ENCODE results near the gene AGBL4.
"Not testable (repeated sequence)": the region's sequence is repeated elsewhere in the genome, so short reads cannot be mapped to it uniquely, and the experiment has no call there.

The AGBL4 gene

DNA sequence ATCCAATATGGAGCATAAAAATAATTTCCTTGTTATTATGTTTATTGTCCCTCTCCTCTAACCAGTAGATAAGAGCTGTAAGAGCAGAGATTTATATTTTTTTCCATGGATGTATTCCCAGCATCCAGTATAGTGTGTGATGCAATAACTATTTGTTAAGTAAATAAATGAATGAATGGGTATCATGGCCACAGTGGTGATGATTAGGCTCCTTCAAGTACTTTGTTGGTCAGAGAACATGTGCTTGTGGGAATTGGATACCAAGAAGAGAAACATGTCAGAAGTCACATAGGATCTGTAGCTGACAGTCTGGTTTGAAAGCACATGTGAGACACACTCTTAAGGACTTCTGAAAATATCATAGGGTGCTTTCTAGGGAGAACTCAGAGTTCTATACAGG lies 588.5 kb downstream of the AGBL4 start:
- no peak for DNase-seq (ENCODE audit: low read depth in 3 of 3)

DNA sequence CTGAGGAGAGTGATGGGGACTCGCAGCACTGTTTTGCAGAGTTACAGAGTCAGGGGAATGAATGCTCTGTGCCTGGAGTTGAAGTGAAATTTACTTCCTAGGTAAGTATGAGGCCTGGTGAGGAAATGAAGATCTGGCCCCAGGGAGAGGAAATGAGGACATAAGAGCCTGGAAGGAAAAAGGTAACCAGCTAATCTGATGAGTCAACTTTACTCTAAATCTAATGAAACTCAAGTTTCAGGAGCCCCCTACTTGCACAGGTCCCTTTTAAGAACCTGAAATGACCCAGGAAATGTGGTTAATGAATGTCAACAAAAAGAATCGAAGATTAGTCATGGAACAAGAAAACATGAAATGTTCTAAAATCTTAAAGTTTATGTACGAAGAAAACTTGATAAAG lies 599.0 kb downstream of the AGBL4 start:
- DNase-seq (ENCODE audit: low read depth in 3 of 3): no peak

DNA sequence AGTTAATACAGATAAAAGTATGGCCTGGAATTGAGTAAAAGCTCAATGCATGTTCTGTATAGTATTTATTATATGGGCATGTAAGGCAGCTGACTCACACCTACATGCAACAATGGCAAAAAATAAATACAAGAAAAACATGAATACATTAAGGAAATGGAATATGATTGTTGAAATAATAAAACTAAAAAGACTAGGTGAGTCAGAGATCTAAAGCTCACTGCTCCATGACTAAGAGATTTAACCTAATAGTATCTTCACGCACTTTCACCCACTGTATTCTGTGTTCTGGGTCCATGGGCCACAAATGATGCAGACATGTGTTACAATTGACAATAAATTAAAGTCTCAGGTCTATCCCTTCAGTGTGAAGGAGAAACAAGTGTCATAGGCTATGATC lies 607.0 kb downstream of the AGBL4 start:
- DNase-seq (ENCODE audit: low read depth in 3 of 3): no peak

DNA sequence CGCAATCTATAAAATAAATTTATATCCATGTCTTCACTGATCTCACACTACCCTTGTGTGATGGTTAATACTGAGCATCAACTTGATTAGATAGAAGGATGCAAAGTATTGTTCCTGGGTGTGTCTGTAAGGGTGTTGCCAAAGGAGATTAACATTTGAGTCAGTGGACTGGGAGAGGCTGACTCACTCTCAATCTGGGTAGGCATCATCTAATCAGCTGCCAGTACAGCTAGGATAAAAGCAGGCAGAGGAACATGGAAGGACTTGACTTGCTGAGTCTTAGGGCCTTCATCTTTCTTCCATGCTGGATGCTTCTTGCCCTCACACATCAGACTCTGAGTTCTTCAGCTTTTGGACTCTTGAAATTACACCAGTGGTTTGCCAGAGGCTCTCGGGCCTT lies 615.4 kb downstream of the AGBL4 start:
- no peak for DNase-seq (ENCODE audit: low read depth in 3 of 3)

DNA sequence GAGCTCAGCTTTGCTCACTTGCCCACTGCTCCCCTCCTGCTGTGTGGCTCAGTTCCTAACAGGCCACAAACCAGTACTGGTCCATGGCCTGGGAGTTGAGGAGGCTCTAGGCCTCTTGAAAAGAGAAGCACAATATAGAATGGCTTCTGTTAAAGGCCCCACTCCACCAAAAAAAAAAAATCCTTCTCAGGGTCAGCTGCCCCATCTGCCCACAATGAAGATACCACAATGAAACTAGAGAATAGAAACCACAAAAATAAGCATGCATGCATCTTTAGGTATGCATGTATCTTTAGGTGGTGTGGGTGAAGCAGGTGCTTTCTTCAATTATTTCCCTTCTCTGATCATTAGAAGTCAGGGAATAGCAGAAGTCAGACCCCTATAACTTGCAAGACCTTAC lies 626.7 kb downstream of the AGBL4 start:
- DNase-seq (ENCODE audit: low read depth in 3 of 3): no peak

DNA sequence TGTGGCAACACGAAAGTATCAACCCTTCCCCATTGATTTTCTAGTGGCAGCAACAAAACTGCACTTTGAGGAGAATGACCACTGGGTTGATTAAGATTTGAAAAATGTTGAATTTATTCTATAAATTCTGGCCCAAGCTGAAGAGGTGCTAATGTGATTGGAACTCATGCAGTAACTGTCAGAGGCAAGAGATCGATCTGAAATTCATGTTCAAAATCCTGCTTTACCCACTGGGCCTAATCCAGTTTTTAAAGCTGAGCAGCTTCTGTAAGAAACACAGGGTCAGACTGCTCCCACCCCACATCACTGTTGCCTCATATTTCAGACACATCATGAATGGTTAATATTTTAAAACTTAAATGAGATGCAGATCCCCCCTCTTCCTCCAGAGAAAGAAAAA lies 629.6 kb downstream of the AGBL4 start:
- DNase-seq (ENCODE audit: low read depth in 3 of 3): no peak

DNA sequence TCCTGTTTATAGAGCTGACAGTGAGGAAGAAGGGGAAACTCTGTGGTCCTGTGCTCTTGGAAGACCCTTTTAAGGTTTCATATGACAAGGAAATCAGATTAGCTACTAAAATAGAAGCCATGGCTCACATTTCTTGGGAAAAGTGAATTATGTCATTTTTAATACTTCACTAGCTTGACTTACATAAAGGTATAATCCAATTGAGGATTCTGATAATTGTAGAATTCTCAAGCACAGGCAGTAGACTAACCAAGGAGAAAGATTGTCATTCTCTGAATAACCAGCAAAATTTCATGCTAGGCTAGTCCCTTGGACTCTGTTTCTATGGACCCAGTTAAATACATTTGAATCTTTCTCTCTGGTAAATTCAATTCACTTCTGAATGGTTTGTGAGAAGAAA lies 634.1 kb downstream of the AGBL4 start:
- DNase-seq (ENCODE audit: low read depth in 3 of 3): no peak

DNA sequence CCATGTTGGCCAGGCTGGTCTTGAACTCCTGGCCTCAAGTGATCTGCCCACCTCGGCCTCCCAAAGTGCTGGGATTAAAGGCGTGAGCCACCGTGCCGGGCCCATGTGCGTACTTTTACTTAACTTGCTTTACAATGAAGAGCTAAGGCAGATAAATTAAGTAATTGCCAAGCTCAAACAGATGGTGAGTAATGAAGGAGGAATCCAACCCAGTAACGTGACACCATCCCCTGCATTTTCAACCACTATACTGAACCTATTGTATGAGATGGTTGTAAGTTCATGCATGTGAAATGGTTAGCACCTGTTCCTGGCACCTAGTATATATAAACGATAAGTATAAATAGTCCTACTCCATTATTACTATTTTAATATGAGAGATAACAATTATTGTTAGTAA lies 659.1 kb downstream of the AGBL4 start:
- no peak for DNase-seq (ENCODE audit: low read depth in 3 of 3)

DNA sequence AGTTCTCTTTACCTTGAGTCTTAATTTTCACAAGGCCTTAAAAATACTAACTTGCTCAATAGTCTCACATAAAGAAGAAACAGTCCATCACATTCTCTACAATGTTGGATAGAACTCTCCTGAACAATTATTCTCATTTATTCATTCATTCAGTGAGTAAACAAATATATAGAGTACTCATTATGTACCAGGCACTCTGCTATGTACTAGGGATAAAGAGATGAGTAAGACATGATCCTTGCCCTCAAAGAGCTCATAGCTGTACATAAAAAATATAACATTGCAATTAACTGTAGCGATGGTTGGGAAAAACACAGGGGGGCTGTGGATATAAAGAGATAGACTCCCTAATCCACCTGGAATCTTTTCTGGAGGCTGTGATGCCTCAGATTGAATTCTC lies 660.1 kb downstream of the AGBL4 start:
- no peak for DNase-seq (ENCODE audit: low read depth in 3 of 3)

DNA sequence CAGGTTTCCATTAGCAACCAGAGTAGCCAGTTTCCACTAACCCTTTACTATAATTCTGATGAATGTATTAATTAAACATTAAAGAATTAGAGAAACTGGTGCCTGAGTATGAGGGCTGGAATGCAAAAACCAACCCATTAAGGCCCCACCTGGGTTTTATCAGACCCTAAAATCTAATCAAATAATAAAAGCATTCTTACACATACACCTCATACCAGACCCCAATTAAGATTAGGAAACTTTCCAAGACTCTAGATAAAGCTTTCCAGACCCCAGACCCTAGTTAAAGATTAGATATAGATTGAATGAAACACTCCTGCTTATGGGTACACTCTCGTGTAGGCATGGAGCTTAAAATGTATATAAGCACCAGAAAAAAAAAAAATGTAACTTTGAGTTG lies 665.7 kb downstream of the AGBL4 start:
- DNase-seq (ENCODE audit: low read depth in 3 of 3): no peak

DNA sequence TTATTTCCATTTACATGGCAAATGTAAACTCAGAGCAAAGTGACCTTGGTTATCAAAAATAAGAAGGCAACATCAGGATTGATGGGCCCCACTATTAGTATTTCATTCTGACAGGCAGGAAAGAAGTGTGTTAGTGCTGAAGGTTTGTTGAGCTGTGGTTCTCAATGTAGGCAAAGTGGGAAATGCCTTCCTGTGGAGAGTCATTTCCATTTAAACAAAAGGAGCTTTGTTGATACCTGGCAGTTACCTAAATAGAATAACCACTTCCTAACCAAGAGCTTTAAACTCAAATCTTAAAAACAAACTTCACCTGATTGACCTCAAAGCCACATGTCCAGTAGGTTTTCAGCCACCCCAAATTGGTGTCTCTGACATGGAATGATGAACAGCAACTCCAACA lies 667.2 kb downstream of the AGBL4 start:
- DNase-seq (ENCODE audit: low read depth in 3 of 3): no peak

DNA sequence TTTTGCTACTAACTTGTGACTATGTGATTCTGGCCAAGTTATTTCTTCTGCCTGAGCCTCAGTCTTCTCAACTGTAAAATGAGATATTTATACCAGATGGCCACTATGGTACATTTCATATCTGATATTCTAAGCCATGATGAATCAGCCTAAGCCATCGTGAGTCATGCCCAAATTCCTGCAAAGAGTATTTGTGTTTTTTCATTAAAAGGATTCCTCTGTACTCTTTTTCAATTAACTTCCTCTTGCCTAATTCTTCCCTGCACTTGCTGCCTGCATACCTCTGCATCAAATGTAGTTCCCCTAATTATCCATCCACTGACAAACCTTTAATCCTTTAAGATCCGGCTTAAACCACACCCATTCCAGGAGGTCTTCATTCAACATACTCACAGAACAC lies 672.0 kb downstream of the AGBL4 start:
- DNase-seq (ENCODE audit: low read depth in 3 of 3): no peak

DNA sequence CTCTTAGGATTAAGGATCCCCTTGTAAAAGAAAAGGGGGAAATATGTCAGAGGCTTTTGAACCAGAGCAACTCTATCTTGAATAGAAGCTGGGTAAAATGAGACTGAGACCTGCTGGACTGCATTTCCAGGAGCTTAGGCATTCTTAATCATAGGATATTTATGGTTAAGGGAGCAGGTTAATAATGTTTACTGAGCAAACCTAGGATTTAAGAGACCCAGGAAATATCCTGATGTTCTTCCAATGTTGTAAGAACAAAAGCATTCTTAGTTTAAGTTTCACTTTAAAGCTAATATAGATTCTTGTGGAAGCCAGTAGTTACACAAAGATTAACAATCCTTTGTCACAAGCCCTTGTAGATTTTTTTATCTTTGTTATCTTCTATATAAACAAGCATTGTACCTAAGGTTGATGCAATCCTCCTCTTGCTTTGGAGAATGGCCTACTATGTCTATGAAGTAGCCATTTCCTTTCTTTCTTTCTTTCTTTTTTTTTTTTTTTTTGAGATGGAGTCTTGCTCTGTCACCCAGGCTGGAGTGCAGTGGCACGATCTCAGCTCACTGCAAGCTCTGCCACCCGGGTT lies 676.9 kb downstream of the AGBL4 start:
- no peak for DNase-seq (ENCODE audit: low read depth in 3 of 3)

DNA sequence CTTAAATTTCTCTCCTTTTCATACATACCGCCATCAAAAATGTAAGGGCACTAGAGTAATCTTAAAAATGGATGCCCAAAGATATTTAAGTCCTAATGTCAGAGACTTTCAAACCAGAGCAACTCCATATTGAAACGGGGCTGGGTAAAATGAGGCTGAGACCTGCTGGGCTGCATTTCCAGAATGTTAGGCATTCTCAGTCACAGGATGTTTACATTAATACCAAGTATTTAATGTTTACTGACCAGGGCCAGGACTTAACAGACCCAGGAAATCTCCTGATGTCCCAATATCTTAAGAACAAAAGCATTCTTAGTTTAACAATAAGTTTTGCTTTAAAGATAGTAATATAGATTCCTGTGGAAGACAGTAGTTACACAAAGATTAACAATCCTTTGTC lies 683.2 kb downstream of the AGBL4 start:
- no peak for DNase-seq (ENCODE audit: low read depth in 3 of 3)

DNA sequence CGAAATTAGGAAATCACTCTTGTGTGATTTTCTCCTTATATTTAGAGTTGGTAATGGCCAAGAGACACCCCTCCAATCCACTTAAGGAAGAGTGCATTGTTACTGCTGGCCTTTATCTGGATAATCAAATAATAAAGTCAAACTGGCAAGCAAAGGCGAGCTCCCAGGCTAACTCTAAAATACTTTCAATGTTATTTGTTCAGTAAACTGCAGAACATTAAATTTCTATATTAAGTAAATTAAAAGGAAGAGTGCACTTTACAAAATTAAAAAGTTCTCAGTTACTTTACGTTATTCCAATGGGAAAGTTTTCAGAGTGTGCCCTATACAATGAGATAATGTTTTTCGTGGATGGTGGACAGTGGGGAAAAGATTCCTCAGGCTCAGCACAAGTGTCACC lies 684.7 kb downstream of the AGBL4 start:
- DNase-seq (ENCODE audit: low read depth in 3 of 3): no peak

DNA sequence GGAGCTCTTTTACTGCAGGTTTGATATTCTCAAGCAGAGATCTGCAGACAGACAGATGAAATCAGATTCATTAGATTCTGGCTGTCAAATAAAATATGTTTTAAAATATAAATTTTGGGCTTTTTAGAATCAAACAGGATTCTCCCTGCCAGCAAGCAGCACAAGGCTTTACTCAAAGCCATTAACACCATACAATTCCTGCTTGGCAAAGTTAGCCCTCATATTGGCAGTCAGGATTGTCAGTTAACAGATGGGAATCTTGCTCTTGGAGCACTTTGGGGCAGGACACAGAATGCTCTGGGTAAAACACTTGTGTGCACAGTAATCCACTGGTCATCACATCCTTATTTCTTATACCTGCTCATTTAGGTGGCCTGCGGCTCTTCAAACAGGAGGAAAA lies 686.5 kb downstream of the AGBL4 start:
- no peak for DNase-seq (ENCODE audit: low read depth in 3 of 3)

DNA sequence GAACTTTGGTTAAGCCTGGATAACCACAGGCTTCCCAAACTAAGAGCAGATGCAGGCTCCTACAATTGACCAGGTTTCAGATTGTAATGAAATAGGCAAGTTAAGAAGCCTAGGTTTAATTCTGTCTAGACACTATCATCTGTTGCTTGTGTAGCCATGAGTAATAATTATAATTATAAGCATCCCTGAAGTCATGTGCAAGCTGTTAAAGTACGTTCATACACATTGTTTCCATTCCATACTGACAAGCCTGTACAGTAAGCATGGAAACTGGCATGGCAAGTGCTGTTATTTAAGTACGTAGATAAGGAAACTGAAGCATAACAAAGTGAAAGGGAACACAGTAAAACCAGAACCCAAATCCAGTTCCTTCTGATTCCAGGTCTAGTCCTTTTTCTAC lies 689.8 kb downstream of the AGBL4 start:
- DNase-seq (ENCODE audit: low read depth in 3 of 3): no peak

DNA sequence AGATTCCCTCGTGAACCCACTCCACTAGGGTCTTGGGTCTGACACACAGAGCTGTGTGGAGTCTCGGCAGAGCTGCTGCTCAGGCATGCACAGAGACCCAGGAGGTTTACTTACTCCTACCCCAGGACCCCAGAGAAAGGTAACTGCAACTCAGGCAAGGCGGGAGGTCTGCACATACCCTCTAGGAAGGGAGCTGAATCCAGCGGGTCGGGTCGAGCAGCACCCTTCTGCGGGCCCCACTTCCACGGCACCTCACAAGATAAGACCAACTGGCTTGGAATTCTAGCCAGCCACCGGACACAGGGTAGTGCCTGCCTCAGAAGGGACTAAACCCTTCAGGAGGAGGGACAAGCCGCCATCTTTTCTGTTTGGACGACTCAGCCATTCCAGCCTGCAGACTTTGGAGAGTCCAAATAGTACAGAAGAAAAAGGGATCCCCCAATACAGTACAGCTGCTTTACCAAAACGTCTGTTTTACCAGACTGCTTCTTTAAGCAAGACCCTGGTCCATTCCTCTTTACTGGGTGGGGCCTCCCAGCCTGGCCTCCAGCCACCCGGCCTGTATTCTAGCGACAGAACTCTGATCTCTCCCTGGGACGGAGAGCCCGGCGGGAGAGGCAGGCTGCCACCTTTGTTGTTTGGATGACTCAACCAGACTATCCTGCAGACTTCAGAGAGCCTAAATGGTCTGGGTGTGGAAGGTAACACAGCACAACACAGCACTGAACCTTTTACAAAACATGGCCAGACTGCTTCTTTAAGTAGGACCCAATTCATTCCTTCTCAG lies 692.5 kb downstream of the AGBL4 start:
- DNase-seq (ENCODE audit: low read depth in 3 of 3): no peak

DNA sequence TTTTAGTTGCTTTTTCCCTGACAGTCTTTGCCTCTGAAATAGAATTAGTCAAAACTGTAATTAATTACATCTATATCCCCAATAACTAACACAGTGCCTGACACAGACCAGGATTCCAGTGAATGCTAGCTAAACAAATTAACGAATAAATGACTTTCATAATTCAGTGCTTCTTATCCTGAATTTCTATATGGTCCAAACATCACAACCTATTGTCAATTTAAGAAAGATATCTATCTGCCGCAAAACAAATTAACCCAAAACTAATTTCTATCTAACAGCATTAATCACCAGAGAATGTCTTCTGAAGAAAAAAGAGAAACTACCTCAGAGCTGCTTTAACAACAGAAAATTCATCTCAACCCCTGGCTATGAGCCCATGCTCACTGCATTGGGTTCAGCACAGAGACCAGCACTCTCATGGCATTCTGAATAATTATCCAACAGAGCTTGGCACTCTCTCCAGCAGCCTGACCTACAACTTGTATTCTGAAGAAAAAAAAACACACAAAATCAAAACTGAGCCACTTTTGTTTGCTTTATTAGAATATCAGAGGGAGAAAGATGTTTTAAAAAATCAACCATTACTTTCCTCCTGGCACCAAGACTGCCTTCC lies 699.7 kb downstream of the AGBL4 start:
- no peak for DNase-seq (ENCODE audit: low read depth in 3 of 3)

DNA sequence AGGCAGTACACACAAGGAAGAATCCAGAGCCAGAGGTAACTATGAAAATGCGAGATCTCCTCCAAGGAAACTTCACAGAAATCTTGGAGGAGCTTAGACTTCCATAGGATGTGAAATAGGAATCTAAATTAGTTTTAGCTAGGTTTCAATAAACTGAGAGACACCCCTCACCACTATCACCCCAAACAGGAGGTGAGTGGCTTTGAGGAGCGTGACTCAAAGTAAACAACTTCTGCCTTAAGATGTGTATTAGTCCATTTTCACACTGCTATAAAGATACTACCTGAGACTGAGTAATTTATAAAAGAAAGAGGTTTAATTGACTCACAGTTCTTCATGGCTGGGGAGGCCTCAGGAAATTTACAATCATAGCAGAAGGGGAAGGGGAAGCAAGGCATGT lies 703.3 kb downstream of the AGBL4 start:
- not testable (repeated sequence) for DNase-seq (ENCODE audit: low read depth in 3 of 3)

DNA sequence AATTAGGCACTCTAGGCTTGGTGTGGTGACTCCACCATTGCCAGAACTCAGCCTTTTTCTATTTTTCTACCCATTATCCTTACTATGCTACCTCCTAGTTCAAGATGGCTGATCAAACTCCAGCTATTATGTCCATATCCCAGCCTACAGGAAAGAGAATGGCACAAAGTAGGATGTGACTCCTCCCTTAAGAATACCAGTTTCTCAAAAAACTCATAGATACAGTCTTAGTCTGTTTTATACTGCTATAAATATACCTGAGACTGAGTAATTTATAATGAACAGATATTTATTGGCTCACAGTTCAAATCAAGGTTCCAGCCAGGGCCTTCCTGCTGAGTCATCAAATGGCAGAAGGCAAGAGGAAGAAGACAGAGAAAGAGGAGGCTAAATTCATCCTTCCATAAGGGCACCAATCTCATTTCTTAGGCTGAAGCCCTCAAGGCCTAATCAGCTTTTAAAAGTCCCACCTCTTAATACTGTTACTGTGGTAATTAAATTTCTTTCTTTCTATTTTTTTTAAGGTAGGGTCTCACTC lies 704.3 kb downstream of the AGBL4 start:
- DNase-seq (ENCODE audit: low read depth in 3 of 3): no peak

DNA sequence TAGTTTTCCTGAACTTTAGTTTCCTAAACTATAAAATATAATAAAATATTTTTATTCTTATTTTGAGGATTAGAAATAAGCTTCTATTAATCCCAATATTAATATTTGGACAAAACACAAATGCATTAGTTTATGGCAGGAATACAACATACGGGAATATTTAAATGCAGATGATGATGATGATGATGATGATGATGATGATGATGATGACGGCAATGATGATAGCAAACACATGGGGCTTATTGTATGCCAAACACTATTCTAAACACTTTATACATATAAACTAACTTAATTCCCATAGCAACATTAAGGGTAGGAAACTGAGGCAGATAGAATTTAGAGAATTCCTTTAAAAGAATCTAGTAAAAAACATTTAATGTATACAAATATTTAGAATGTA lies 705.5 kb downstream of the AGBL4 start:
- no peak for DNase-seq (ENCODE audit: low read depth in 3 of 3)

DNA sequence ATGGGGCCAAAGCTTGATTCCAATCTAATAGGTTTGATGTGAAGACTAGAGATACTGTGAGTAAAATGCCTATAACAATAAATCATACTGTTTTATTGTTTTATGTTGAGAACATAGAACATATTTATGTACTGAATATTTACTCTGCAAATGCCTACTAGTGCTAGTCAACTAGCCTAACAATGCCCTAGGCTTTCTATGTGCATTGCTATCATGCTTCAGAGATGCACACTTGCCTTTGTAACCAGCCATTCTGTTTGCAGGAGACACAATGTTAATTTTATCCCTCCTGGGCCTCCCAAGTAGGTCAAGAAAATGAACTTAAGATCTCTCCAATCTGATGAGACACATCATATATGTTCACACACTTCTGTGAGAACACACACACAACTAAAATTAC lies 716.3 kb downstream of the AGBL4 start:
- no peak for DNase-seq (ENCODE audit: low read depth in 3 of 3)

All from stimulated activated CD4-positive, alpha-beta T cell treated with anti-CD3 and anti-CD28 coated beads, TNF-alpha, amount 100 ng/mL, for 24 hours (primary cell).